HUDEP-2 (cell line): Measurements from ENCODE around the gene EPHB1.
"Not testable (repeated sequence)": the region's sequence is repeated elsewhere in the genome, so short reads cannot be mapped to it uniquely, and the experiment has no call there.

Experiments
- DNase-seq, 76 experiments: peaks; one replicate each; lab custom pipeline; 2025; ENCODE audit not compliant: unreplicated experiment in 76 of 76; lab: John Stamatoyannopoulos, UW

EPHB1 gene

GRCh38 chr3:134991472-134992010, 196.5 kb downstream of the EPHB1 start:
- DNase-seq: no peak

GRCh38 chr3:134992180-134992579, 197.1 kb downstream of the EPHB1 start:
- DNase-seq: no peak

- no peak for DNase-seq
Observed at GRCh38 chr3:134992586-134992985, 197.5 kb downstream of the EPHB1 start.

- DNase-seq: no peak
Observed at GRCh38 chr3:134993011-134993410, 198.0 kb downstream of the EPHB1 start.

GRCh38 chr3:134998158-134998557, 203.1 kb downstream of the EPHB1 start:
- DNase-seq: no peak

GRCh38 chr3:134998855-134999254, 203.8 kb downstream of the EPHB1 start:
- no peak for DNase-seq

- no peak for DNase-seq
Observed at GRCh38 chr3:135000465-135000864, 205.4 kb downstream of the EPHB1 start.

- DNase-seq: not testable (repeated sequence)
Observed at GRCh38 chr3:135005616-135006015, 210.6 kb downstream of the EPHB1 start.

- DNase-seq: no peak
Observed at GRCh38 chr3:135007607-135008006, 212.5 kb downstream of the EPHB1 start.

GRCh38 chr3:135008326-135008725, 213.3 kb downstream of the EPHB1 start:
- no peak for DNase-seq

GRCh38 chr3:135009014-135009413, 214.0 kb downstream of the EPHB1 start:
- DNase-seq: no peak

GRCh38 chr3:135012101-135012500, 217.0 kb downstream of the EPHB1 start:
- DNase-seq: no peak

- no peak for DNase-seq
Observed at GRCh38 chr3:135013206-135013605, 218.1 kb downstream of the EPHB1 start.

GRCh38 chr3:135014566-135014965, 219.5 kb downstream of the EPHB1 start:
- DNase-seq: no peak

- DNase-seq: no peak
Observed at GRCh38 chr3:135017003-135017893, 222.2 kb downstream of the EPHB1 start.

- DNase-seq: no peak
Observed at GRCh38 chr3:135018149-135018923, 223.3 kb downstream of the EPHB1 start.

- no peak for DNase-seq
Observed at GRCh38 chr3:135020181-135020580, 225.1 kb downstream of the EPHB1 start.

GRCh38 chr3:135023996-135024658, 229.1 kb downstream of the EPHB1 start:
- no peak for DNase-seq

GRCh38 chr3:135030768-135031615, 235.9 kb downstream of the EPHB1 start:
- DNase-seq: not testable (repeated sequence)

- no peak for DNase-seq
Observed at GRCh38 chr3:135033737-135034136, 238.7 kb downstream of the EPHB1 start.
